Vagina (tissue), 2 donors: ENCODE results near the gene CHN1.

Source experiments
- POLR2A ChIP-seq, 2 donors: fragments of 450-650 bp; IDR thresholded peaks; one replicate each; pipeline ENCODE4 v1.6.1; 2017; ENCODE audit warnings: antibody characterized with exemption in 2 of 2, mild to moderate bottlenecking in 2 of 2, moderate library complexity in 2 of 2
- TF ChIP-seq, protein P1 (sequence below), 3 experiments: fragments of 450-650 bp in 2 of 3; fragments of 200-600 bp in 1 of 3; sonication (generic) in 1 of 3; IDR thresholded peaks; one replicate each; pipeline ENCODE4 v1.5.1; 2017 to 2019; ENCODE audit warnings: antibody characterized with exemption in 3 of 3, mild to moderate bottlenecking in 2 of 3, moderate library complexity in 2 of 3

DNA sequence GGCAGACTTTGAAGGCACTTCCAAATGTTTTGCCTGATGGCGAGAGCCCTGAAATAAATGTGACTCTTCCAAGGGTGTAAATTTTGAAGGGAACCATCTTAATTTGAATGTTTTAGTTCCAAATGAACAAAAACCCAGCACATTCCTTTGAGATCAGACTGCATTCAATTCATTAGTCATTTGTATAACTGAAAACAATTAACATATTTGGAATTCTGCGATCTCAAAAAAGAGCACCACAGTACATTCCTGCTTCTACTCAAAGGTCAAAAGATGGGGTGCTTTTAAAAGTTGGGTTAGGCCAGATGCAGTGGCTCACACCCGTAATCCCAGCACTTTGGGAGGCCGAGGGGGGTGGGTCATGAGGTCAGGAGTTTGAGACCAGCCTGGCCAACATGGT, 202.7 kb downstream of the CHN1 start:
- TF ChIP-seq, protein P1, sequence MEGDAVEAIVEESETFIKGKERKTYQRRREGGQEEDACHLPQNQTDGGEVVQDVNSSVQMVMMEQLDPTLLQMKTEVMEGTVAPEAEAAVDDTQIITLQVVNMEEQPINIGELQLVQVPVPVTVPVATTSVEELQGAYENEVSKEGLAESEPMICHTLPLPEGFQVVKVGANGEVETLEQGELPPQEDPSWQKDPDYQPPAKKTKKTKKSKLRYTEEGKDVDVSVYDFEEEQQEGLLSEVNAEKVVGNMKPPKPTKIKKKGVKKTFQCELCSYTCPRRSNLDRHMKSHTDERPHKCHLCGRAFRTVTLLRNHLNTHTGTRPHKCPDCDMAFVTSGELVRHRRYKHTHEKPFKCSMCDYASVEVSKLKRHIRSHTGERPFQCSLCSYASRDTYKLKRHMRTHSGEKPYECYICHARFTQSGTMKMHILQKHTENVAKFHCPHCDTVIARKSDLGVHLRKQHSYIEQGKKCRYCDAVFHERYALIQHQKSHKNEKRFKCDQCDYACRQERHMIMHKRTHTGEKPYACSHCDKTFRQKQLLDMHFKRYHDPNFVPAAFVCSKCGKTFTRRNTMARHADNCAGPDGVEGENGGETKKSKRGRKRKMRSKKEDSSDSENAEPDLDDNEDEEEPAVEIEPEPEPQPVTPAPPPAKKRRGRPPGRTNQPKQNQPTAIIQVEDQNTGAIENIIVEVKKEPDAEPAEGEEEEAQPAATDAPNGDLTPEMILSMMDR (IDR thresholded peaks at IDR 0.05): no peak
- TF ChIP-seq POLR2A (IDR thresholded peaks at IDR 0.05): no peak
